Measurements from ENCODE around the gene TGFBR1. TPM values are rescaled to one million over a fixed set of nuclear protein-coding genes. Genes with fewer than 3 reads are reported as not detected.

The TGFBR1 gene
- polyA plus RNA-seq, 1 donor from 2014 or later: 78.0 TPM

- H3K27ac ChIP-seq (ENCODE audit: low read length): no peak overlapping the region
- no peaks in the 10 kb centered on the region for H3K79me2 ChIP-seq (replicated peaks; ENCODE audit: insufficient read depth, low read length)
- H2AFZ ChIP-seq (ENCODE audit: low read depth, low read length): no peak overlapping the region
- no peaks in the 10 kb centered on the region for H3K9me2 ChIP-seq (ENCODE audit: insufficient read depth, low read length)
- peaks cover 4% of the 10 kb centered on the region for H3K36me3 ChIP-seq (ENCODE audit: insufficient read depth, low read length)
- H3K9ac ChIP-seq (ENCODE audit: low read length): no peak overlapping the region
- no peaks in the 10 kb centered on the region for H3F3A ChIP-seq (ENCODE audit: insufficient read depth, low read length, poor library complexity, severe bottlenecking)
- TF ChIP-seq EP300 (conservative IDR thresholded peaks at IDR 0.05; ENCODE audit: poor library complexity, severe bottlenecking): no peak
- no peak for TF ChIP-seq SMC3 (conservative IDR thresholded peaks at IDR 0.05; ENCODE audit: poor library complexity)
- no peak for TF ChIP-seq EZH2 (IDR thresholded peaks at IDR 0.05; ENCODE audit: borderline replicate concordance, insufficient read depth, low read length, poor library complexity, severe bottlenecking)
- no peak for TF ChIP-seq TAF1 (IDR thresholded peaks at IDR 0.05; ENCODE audit: low read depth)
- no peak for TF ChIP-seq RAD21 (conservative IDR thresholded peaks at IDR 0.05)
- TF ChIP-seq REST (IDR thresholded peaks at IDR 0.05; ENCODE audit: borderline replicate concordance): no peak
- no peak for TF ChIP-seq MXI1 (conservative IDR thresholded peaks at IDR 0.05; ENCODE audit: poor library complexity, severe bottlenecking)
- no peak for TF ChIP-seq POLR2AphosphoS5 (IDR thresholded peaks at IDR 0.05)
- H3K9me3 ChIP-seq (ENCODE audit: low read length): no peaks in the 10 kb centered on the region
- H3K4me2 ChIP-seq (ENCODE audit: low read length): no peak overlapping the region
- H3K27me3 ChIP-seq (ENCODE audit: insufficient read depth, low read depth, low read length): no peaks in the 10 kb centered on the region
- H4K20me1 ChIP-seq (ENCODE audit: insufficient read depth): no peaks in the 10 kb centered on the region
- H3K4me3 ChIP-seq (ENCODE audit: low read length): no peak overlapping the region
These were observed 42.3 kb downstream of the TGFBR1 start for GRCh38 chr9:99147177-99147576.

GRCh38 chr9:99150451-99151171 is 45.7 kb downstream of the TGFBR1 start:
- Histone ChIP-seq H3F3A (ENCODE audit: insufficient read depth, low read length, poor library complexity, severe bottlenecking) (no peaks in the 10 kb centered on the region), H3K4me3 (ENCODE audit: low read length) (no peak overlapping the region), H3K9me3 (ENCODE audit: low read length) (no peaks in the 10 kb centered on the region), H3K4me2 (ENCODE audit: low read length) (no peak overlapping the region), H3K27ac (ENCODE audit: low read length) (no peak overlapping the region), H3K9ac (ENCODE audit: low read length) (no peak overlapping the region), H2AFZ (ENCODE audit: low read depth, low read length) (no peak overlapping the region), H3K36me3 (ENCODE audit: insufficient read depth, low read length) (no peaks in the 10 kb centered on the region), H3K79me2 (replicated peaks; ENCODE audit: insufficient read depth, low read length) (no peaks in the 10 kb centered on the region), H3K27me3 (ENCODE audit: insufficient read depth, low read depth, low read length) (no peaks in the 10 kb centered on the region), H3K9me2 (ENCODE audit: insufficient read depth, low read length) (no peaks in the 10 kb centered on the region), H4K20me1 (ENCODE audit: insufficient read depth) (no peaks in the 10 kb centered on the region)
- TF ChIP-seq REST (IDR thresholded peaks at IDR 0.05; ENCODE audit: borderline replicate concordance) (no peak), SMC3 (conservative IDR thresholded peaks at IDR 0.05; ENCODE audit: poor library complexity) (no peak), CTCF (IDR thresholded peaks at IDR 0.05; ENCODE audit: poor library complexity, severe bottlenecking) (no peak), POLR2AphosphoS5 (IDR thresholded peaks at IDR 0.05) (no peak), TAF1 (IDR thresholded peaks at IDR 0.05; ENCODE audit: low read depth) (no peak), MXI1 (conservative IDR thresholded peaks at IDR 0.05; ENCODE audit: poor library complexity, severe bottlenecking) (no peak), EZH2 (IDR thresholded peaks at IDR 0.05; ENCODE audit: borderline replicate concordance, insufficient read depth, low read length, poor library complexity, severe bottlenecking) (no peak), RAD21 (conservative IDR thresholded peaks at IDR 0.05) (no peak), EP300 (conservative IDR thresholded peaks at IDR 0.05; ENCODE audit: poor library complexity, severe bottlenecking) (no peak)

All from neural cell (in vitro differentiated cells).